CD4-positive, alpha-beta T cell treated with Interleukin-1 beta for 1 hour (primary cell): Measurements from ENCODE around the gene FAM184B.

Experiments
- DNase-seq, 2 donors: peaks; one replicate each; pipeline ENCODE4 v3.0.0-alpha.2; 2020 to 2022

Gene FAM184B

DNA sequence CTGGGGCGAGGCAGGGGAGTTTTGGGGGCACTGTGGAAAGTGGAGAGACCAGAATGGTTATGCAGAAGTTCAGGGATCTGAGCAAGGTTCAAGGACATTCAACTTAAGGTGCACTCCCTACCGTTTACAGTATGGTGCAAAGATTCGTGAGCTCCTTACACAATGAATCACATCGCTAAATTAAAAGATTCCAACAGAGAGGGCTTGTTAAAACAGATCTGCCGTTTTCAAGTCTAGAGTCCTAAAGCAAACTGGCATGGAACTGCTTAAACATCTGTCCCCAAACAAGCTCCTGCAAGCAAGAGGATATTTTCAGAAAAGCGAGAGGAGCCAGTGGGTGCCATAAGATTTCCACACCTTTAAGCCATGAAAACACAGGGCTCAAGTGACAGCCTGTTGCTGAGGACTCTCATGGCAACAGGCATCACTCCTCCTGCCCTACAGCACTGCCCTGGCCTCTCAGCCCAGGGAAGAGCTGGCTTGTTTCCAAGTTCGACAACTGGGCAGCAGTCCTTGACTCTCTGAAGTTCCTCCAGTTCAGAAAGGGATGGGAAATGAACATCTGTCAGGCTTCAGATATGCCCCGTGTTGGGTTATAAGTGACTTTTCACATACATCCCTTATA is 10.0 kb downstream of the FAM184B start:
- no peak for DNase-seq

DNA sequence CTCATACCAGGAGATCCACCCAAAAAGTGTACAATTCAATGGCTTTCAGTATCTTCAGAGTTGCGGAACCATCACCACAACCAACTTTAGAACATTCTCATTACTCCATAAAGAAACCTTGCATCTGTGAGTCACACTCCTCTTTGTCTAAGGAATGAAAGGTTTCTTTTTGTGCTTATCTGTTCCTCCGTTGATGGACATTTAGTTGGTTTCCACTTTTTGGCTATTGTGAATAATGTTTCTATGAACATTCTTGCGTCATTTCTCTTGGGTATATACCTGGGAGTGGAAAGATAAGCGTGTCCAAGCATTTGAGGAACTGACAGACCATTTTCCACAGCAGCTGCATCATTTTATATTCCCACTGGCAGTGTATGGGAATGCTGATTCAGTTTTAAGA is 10.6 kb downstream of the FAM184B start:
- no peak for DNase-seq

GRCh38 chr4:17769406-17770174 is 11.8 kb downstream of the FAM184B start:
- no peak for DNase-seq

DNA sequence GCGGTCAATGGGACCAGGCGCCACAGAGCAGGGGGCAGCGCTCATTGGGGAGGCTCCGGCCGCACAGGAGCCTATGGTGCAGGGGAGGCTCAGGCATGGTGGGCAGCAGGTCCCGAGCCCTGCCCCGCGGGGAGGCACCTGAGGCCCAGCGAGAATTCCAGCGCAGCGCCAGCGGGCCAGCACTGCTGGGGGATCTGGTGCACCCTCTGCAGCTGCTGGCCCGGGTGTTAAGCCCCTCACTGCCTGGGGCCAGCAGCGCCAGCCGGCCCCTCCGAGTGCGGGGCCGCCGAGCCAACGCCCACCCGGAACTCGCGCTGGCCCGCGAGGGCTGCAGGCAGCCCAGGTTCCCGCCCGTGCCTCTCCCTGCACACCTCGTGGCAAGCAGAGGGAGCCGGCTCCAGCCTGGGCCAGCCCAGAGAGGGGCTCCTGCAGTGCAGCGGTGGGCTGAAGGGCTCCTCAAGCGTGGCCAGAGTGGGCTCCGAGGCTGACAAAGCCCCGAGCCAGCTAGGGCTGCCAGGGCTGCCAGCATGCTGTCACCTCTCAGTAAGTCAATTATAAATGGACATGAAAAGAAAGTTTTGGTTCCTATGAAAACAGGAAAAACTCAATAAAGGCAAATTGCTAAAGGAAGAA is 14.5 kb downstream of the FAM184B start:
- no peak for DNase-seq

GRCh38 chr4:17765514-17766286 is 15.7 kb downstream of the FAM184B start:
- no peak for DNase-seq

GRCh38 chr4:17763931-17764330 is 17.5 kb downstream of the FAM184B start:
- DNase-seq = no peak

DNA sequence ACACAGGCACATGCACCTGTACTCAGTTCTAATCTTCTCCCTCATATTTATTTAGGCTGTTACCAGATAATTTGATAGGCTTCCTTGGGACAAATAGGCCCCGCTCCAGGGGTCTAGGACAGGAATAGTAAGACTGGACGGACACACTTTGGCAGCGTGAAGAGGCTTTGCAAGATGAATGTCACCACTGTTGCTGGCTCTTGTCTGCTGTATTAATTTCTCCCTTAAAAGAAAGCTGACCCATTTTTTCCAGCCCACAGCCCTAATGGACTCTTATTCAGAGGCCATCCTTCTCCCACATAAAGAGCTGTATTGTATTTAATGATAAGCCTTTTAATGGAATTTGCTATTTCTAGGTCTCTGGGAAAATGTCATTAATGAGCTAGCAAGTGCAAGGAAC is 18.0 kb downstream of the FAM184B start:
- DNase-seq = no peak

GRCh38 chr4:17762726-17763125 is 18.7 kb downstream of the FAM184B start:
- DNase-seq = no peak

GRCh38 chr4:17761062-17761461 is 20.4 kb downstream of the FAM184B start:
- no peak for DNase-seq

DNA sequence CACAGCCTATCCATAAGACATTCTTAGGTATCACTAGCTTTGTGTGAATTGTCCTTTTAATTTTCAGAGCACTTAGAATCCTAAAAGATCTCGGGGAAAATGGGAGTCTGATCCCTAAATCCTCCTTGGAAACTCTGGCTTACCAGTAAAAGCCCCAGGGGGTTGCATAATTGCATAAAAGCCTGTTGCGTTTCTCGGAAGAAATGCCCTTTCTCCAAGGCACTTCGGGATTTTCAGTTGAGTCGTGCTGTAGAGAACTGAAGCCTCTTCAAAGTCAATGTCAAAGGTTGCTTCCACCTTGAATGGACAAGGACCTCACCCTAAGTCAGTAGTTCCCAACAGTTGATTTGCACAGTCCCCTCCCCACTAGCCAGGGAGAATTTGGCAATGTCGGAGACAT is 20.8 kb downstream of the FAM184B start:
- no peak for DNase-seq

- no peak for DNase-seq
These were observed 22.9 kb downstream of the FAM184B start for GRCh38 chr4:17758485-17758884.

DNA sequence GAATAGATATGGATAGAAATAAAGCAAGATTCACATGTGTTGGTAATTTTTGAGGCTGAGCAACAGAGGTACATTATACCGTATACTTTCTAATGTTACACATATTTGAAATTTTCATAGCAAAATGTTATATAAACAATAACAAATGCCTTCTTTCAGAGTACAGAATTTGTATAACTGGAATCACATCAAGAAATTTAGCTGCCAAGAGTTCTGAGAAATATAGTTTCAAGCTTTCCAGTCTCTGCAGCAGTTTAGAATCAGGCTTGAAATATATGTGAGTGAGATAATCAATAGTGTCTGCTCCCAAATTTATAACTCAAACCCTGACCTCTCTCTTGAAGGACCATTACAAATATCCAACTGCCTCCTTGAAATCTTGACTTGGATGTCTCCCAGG is 23.8 kb downstream of the FAM184B start:
- DNase-seq = no peak

DNA sequence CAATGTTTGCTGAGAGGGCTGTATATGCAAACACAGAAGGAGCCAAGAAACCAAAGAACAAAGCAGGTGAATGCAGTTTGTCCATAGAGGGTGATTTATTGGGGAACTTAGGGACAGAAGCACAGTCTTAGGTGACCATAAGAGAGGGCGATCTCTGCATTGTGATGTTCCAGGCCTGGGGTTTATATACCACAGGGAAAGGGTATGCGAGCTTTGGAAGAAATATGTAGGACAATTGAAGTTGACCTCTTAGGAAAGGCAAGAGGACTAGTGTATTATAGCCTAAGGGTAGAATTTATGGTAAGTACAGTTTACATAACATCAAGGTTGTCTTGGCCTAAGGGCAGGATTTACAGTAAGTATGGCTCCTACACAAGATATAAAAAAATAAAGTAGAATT is 27.8 kb downstream of the FAM184B start:
- no peak for DNase-seq

GRCh38 chr4:17740702-17741101 is 40.7 kb downstream of the FAM184B start:
- DNase-seq = no peak

GRCh38 chr4:17736484-17736883 is 44.9 kb downstream of the FAM184B start:
- no peak for DNase-seq

DNA sequence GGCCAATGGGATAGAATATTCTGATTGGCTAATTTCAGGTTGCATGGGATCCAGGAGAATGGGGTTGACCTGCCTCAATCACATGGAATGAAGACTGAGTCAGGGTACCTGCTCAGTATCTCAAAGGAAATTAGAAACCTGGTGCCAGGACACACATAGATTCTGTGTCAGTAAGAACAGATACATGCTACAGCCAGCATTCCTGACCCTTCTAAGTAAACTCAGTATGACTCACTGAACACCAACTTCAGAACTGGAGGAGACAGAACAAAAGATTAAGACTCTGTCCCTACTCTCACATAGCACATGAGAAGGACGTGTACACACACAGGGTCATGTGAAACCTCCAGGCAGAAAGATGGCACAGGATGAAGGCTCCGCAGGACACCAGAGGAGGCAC is 54.5 kb downstream of the FAM184B start:
- no peak for DNase-seq

GRCh38 chr4:17723648-17724047 is 57.8 kb downstream of the FAM184B start:
- DNase-seq = no peak

- no peak for DNase-seq
These were observed 59.1 kb downstream of the FAM184B start for GRCh38 chr4:17722356-17722700.

DNA sequence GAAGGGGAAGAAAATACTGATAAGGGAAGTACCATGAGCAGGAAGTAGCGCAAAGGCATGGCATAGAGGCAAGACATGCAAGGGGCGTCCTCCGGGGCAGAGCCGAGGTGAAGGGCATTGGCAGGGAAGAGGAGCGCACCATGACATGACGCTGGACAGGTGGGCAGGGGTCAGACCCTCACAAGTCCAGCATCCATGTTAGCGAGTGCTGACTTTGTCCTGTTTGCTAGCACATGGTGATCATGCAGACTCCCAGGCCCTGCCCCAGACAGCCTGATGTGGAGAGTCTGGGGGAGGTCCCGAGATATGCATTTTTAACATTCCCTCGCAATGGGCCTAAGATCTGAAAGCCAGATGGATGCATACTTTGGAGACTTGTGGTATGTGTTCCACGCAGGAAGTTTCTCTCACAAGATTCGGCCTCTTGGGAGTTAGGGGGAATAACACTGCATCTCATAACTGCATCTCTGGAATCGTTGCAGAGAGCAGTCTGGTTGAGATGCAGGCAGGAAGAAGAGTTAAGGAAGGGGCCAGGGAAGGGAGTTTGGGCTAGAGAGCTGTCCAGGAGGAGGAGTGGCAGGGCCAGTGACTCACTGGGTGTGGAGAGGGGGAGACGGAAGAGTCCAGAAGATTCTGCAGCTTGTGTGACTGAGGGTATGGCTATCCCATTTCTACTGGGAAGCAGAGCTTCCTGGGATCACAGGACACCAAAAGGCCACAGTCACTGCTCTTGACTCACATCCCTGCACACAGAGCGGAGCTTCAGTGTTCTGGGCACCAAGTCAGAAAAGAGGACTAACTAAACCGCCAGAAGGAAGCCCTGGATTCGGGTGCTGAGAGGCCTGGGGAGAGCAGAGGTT is 59.7 kb downstream of the FAM184B start:
- no peak for DNase-seq

- no peak for DNase-seq
These were observed 62.3 kb downstream of the FAM184B start for GRCh38 chr4:17719106-17719505.

GRCh38 chr4:17718471-17718870 is 63.0 kb downstream of the FAM184B start:
- DNase-seq = no peak

GRCh38 chr4:17717301-17717700 is 64.1 kb downstream of the FAM184B start:
- DNase-seq = no peak

GRCh38 chr4:17715511-17715910 is 65.9 kb downstream of the FAM184B start:
- DNase-seq = no peak
